Lower lobe of right lung (tissue), 2 donors: ENCODE measurements around the gene FRMD4B. TPM values are rescaled to one million over a fixed set of nuclear protein-coding genes. Genes with fewer than 3 reads are reported as not detected.

Experiments
- ATAC-seq, 2 donors: fragments of 200-7000 bp; cut with Tn5 transposase; one replicate each; pipeline ENCODE4 v1.9.1; 2020 to 2022; ENCODE audit warnings: mild to moderate bottlenecking in 2 of 2, moderate library complexity in 2 of 2
- DNase-seq: peaks from one replicate; pipeline ENCODE4 v3.0.0-alpha.2; 2020
- H3K27ac ChIP-seq: fragments of 200-600 bp; one replicate; pipeline ENCODE4 v1.8.0; 2022
- H3K27me3 ChIP-seq: fragments of 200-600 bp; one replicate; pipeline ENCODE4 v1.8.0; 2022; ENCODE audit warnings: low read depth
- H3K36me3 ChIP-seq: fragments of 200-600 bp; one replicate; pipeline ENCODE4 v1.8.0; 2022; ENCODE audit warnings: mild to moderate bottlenecking
- H3K4me1 ChIP-seq: fragments of 200-600 bp; one replicate; pipeline ENCODE4 v1.8.0; 2022
- H3K4me3 ChIP-seq: fragments of 200-600 bp; one replicate; pipeline ENCODE4 v1.8.0; 2022; ENCODE audit warnings: mild to moderate bottlenecking
- H3K9me3 ChIP-seq: fragments of 200-600 bp; one replicate; pipeline ENCODE4 v1.8.0; 2022
- intact Hi-C: fragments of 100-400 bp; cut with DNase I; formaldehyde crosslinking; loops from one replicate; pipeline ENCODE4 v1.11.0; 2022
- total RNA-seq: library from RNA; stranded (reverse); fragmentation: NEBNext Ultra II Directional; extraction: Animal tissue kit (Norgen Biotek cat#: 25700); gene quantifications from one replicate; pipeline ENCODE4 v1.2.1, GENCODE V29; 2021
- TF ChIP-seq, protein P1 (sequence below): fragments of 200-600 bp; IDR thresholded peaks from one replicate; pipeline ENCODE4 v1.8.0; 2022; ENCODE audit warnings: antibody characterized with exemption, mild to moderate bottlenecking
- donor health status: DM: no; HTN: yes; CAD: no; lungs with severe emphysema.

Gene FRMD4B
- total RNA-seq, 1 donor from 2014 or later: 62.4 TPM

DNA sequence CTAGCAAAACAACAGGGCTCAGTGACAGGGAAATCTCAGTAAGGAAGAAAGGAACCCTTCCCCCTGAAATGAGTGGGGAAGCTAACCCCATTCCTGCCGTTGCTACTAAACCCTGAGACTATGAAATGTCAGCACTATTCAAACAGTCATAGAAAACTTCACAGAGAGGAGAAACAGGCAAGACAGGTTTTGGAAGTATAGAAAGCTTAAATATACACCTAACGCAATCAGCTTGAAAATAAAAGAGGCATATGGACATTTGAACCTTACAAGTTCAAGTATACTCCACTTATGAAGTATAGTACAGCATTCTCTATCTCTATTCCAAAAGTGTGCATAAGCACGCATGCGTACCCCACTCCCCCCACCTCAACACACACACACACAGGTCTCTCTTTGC lies 17.6 kb upstream of the FRMD4B start:
- Histone ChIP-seq H3K27ac (peak overlapping the region; percentile 61), H3K4me1 (peaks cover 21% of the 10 kb centered on the region), H3K27me3 (no peaks in the 10 kb centered on the region), H3K4me3 (no peak overlapping the region), H3K36me3 (no peaks in the 10 kb centered on the region), H3K9me3 (peaks cover 6% of the 10 kb centered on the region)
- TF ChIP-seq, protein P1, sequence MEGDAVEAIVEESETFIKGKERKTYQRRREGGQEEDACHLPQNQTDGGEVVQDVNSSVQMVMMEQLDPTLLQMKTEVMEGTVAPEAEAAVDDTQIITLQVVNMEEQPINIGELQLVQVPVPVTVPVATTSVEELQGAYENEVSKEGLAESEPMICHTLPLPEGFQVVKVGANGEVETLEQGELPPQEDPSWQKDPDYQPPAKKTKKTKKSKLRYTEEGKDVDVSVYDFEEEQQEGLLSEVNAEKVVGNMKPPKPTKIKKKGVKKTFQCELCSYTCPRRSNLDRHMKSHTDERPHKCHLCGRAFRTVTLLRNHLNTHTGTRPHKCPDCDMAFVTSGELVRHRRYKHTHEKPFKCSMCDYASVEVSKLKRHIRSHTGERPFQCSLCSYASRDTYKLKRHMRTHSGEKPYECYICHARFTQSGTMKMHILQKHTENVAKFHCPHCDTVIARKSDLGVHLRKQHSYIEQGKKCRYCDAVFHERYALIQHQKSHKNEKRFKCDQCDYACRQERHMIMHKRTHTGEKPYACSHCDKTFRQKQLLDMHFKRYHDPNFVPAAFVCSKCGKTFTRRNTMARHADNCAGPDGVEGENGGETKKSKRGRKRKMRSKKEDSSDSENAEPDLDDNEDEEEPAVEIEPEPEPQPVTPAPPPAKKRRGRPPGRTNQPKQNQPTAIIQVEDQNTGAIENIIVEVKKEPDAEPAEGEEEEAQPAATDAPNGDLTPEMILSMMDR: no peak
- ATAC-seq (peak; percentile 73 to 80), DNase-seq (no peak)
- intact Hi-C loops: no loop called here

DNA sequence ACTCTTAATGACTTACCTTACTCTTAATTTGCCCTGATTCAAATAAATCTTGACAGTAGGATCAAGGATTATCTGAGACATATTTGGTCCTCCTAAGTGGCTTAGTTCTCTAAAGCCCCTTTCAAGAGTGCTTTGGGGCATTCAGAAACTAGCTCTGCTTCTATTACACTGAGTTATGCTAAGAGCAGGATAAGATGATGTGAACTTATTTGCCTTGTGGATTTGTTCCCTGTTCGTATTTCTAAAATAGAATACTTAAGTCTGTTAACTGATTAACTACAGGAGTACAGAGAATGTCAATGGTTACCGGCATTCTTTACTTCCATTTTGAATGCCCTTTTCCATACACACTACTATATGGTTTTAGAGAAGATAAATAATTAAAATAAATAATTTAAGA lies 14.8 kb upstream of the FRMD4B start:
- TF ChIP-seq, protein P1: no peak
- Histone ChIP-seq H3K36me3 (no peaks in the 10 kb centered on the region), H3K4me3 (no peak overlapping the region), H3K9me3 (peaks cover 6% of the 10 kb centered on the region), H3K4me1 (peaks cover 10% of the 10 kb centered on the region), H3K27me3 (no peaks in the 10 kb centered on the region), H3K27ac (peak overlapping the region; percentile 61)
- intact Hi-C loops: no loop called here
- DNase-seq: no peak
- ATAC-seq: peak; percentile 78 to 91

DNA sequence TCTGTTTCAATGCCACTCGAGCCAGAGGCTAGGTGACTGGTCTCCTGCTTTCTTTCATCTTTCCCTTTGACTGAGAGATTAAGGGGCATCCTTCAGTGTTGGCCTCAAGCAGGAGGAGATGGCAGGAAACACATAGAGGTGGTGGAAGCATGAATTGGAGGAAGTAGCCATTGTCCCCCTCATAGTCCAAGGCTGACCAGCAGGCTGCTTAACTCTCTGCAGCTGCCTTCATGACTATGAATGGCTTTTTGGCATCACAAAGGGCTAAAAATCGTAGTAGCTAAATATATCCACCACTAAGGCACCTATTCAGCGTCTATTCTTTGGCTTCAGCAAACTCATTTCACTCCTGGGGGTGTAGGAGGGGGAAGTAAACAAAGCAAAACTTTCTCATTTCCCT lies 7.0 kb upstream of the FRMD4B start:
- Histone ChIP-seq H3K27me3 (no peaks in the 10 kb centered on the region), H3K27ac (no peak overlapping the region), H3K36me3 (no peaks in the 10 kb centered on the region), H3K4me1 (peaks cover 8% of the 10 kb centered on the region), H3K9me3 (no peaks in the 10 kb centered on the region), H3K4me3 (no peak overlapping the region)
- ATAC-seq (no peak), DNase-seq (no peak)
- intact Hi-C loops: no loop called here
- TF ChIP-seq, protein P1: no peak

DNA sequence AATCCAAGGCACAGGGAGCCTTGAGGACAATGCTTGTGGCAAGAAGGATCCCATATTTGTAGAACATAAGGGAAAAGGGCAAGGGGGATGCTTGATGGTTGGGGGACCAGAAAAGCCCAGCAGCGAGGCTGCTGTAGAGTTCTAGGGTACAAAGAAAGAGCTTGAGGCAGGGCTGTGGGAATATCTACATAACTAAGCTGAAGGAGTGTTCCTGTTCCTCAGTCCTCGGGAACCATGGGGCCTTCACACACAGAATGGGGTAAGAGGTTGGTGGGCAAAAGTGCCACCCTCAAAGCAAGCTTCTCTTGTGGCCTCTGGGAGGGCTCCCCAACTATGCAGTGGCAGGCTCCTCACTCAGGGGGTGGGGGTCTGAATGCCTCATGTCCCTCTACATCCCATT lies 6.5 kb upstream of the FRMD4B start:
- Histone ChIP-seq H3K36me3 (no peaks in the 10 kb centered on the region), H3K27ac (no peak overlapping the region), H3K4me3 (no peak overlapping the region), H3K27me3 (no peaks in the 10 kb centered on the region), H3K9me3 (no peaks in the 10 kb centered on the region), H3K4me1 (peaks cover 8% of the 10 kb centered on the region)
- intact Hi-C loops: no loop called here
- no peak for ATAC-seq
- TF ChIP-seq, protein P1: no peak
- DNase-seq: no peak

DNA sequence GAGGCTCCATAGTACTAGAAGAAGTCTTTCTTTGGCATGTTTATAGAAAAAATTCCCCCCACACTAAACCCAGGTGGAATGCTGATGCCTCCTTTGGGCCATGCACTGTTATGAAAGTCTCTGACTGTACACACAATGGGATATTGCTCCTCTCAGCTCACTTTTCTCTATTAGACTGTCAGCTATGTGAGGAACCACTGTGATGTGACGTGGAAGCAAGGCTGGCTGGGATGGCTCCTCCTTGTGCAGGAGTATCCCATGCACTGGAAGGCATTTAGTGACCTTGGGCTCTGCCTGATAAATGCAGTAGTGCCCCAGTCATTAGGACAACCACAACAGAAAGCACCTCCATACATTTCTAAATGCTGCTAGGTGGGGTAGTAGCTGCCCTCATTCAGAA lies 5.7 kb upstream of the FRMD4B start:
- Histone ChIP-seq H3K4me3 (no peak overlapping the region), H3K4me1 (peaks cover 14% of the 10 kb centered on the region), H3K27ac (no peak overlapping the region), H3K36me3 (no peaks in the 10 kb centered on the region), H3K9me3 (no peaks in the 10 kb centered on the region), H3K27me3 (no peaks in the 10 kb centered on the region)
- ATAC-seq: no peak
- no peak for DNase-seq
- intact Hi-C loops: no loop called here
- TF ChIP-seq, protein P1: no peak

DNA sequence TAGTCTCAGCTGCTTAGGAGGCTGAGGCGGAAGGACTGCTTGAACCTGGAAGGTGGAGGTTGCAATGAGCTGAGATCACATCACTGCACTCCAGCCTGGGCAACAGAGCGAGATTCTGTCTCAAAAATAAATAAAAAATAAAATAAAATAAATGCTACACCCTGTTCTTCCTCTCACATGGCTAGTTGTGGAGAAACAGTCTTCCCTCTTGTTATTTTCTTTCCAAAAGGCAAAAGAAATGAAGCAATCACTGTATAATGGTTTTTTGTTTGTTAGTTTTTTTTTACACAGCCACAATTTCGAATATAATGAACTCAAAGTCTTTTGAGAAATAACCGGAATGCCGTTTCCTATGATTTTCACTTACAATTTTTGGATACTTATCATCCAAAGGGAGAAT lies 4.9 kb upstream of the FRMD4B start:
- Histone ChIP-seq H3K27me3 (no peaks in the 10 kb centered on the region), H3K4me3 (no peak overlapping the region), H3K36me3 (no peaks in the 10 kb centered on the region), H3K27ac (no peak overlapping the region), H3K4me1 (peaks cover 21% of the 10 kb centered on the region), H3K9me3 (no peaks in the 10 kb centered on the region)
- ATAC-seq (no peak), DNase-seq (no peak)
- TF ChIP-seq, protein P1: no peak
- intact Hi-C loops: no loop called here
